Tibial artery (tissue), 4 donors: ENCODE measurements around the gene PRKCQ.

Source experiments
- DNase-seq, 2 donors: peaks; one replicate each; pipeline ENCODE4 v3.0.0-alpha.2; 2019
- H3K27ac ChIP-seq, 2 donors: fragments of 200-600 bp; sonication (generic) in 1 of 2; 1 replicate in 1 of 2; 2 replicates in 1 of 2; pipeline ENCODE4 v1.5.1; 2018 to 2019; ENCODE audit warnings: mild to moderate bottlenecking in 1 of 2
- H3K27me3 ChIP-seq, 2 donors: fragments of 200-600 bp; sonication (generic) in 1 of 2; one replicate each; pipeline versions ENCODE4 v1.5.1 to v1.6.0; 2016 to 2019
- H3K36me3 ChIP-seq, 3 donors: fragments of 200-600 bp; sonication (generic) in 2 of 3; one replicate each; pipeline ENCODE4 v1.5.1; 2016 to 2019; ENCODE audit warnings: mild to moderate bottlenecking in 2 of 3
- H3K4me1 ChIP-seq, 4 donors: fragments of 200-600 bp; sonication (generic) in 2 of 4; 1 replicate in 3 of 4; 2 replicates in 1 of 4; pipeline ENCODE4 v1.5.1; 2016 to 2019
- H3K4me3 ChIP-seq, 2 donors: fragments of 200-600 bp; sonication (generic) in 1 of 2; 1 replicate in 1 of 2; 2 replicates in 1 of 2; pipeline ENCODE4 v1.5.1; 2018 to 2019; ENCODE audit warnings: mild to moderate bottlenecking in 2 of 2
- H3K9me3 ChIP-seq, 3 donors: fragments of 200-600 bp; sonication (generic) in 1 of 3; one replicate each; pipeline ENCODE4 v1.5.1; 2016 to 2019
- CTCF ChIP-seq, 2 experiments: fragments of 200-600 bp in 1 of 2; fragments of 450-650 bp in 1 of 2; IDR thresholded peaks; one replicate each; pipeline ENCODE4 v1.5.1; 2017 to 2019; ENCODE audit warnings: antibody characterized with exemption in 2 of 2, mild to moderate bottlenecking in 1 of 2, moderate library complexity in 1 of 2
- intact Hi-C: fragments of 100-400 bp; cut with DNase I; formaldehyde crosslinking; loops from one replicate; pipeline ENCODE4 v1.15.0; 2023; ENCODE audit warnings: low total_unique reads

Gene PRKCQ

GRCh38 chr10:6511347-6511746 lies 68.7 kb downstream of the PRKCQ start:
- Histone ChIP-seq H3K27me3 (no peaks in the 10 kb centered on the region), H3K9me3 (no peaks in the 10 kb centered on the region), H3K27ac (no peak overlapping the region), H3K36me3 (no peaks in the 10 kb centered on the region), H3K4me1 (no peaks in the 10 kb centered on the region), H3K4me3 (no peak overlapping the region)
- no peak for TF ChIP-seq CTCF (IDR thresholded peaks at IDR 0.05)
- intact Hi-C loops: no loop called here
- DNase-seq: no peak

- DNase-seq: no peak
- H3K27me3 ChIP-seq: no peaks in the 10 kb centered on the region
- intact Hi-C loops: no loop called here
Measured at GRCh38 chr10:6507311-6507710, 72.8 kb downstream of the PRKCQ start.

GRCh38 chr10:6505300-6505699 lies 74.8 kb downstream of the PRKCQ start:
- Histone ChIP-seq H3K4me1 (no peaks in the 10 kb centered on the region), H3K9me3 (no peaks in the 10 kb centered on the region)
- no peak for TF ChIP-seq CTCF (IDR thresholded peaks at IDR 0.05)

More at GRCh38 chr10:6507311-6507710, 72.8 kb downstream of the PRKCQ start:
- no peaks in the 10 kb centered on the region for H3K36me3 ChIP-seq
- no peak overlapping the region for H3K27ac ChIP-seq
- TF ChIP-seq CTCF (IDR thresholded peaks at IDR 0.05): no peak
- no peak overlapping the region for H3K4me3 ChIP-seq
- H3K4me1 ChIP-seq: no peaks in the 10 kb centered on the region
- no peaks in the 10 kb centered on the region for H3K9me3 ChIP-seq

GRCh38 chr10:6504296-6504695 lies 75.8 kb downstream of the PRKCQ start:
- intact Hi-C loops: no loop called here
- TF ChIP-seq CTCF (IDR thresholded peaks at IDR 0.05): no peak

More at GRCh38 chr10:6505300-6505699, 74.8 kb downstream of the PRKCQ start:
- H3K27me3 ChIP-seq: no peaks in the 10 kb centered on the region
- no peaks in the 10 kb centered on the region for H3K36me3 ChIP-seq
- H3K4me3 ChIP-seq: no peak overlapping the region
- DNase-seq: no peak
- H3K27ac ChIP-seq: no peak overlapping the region
- intact Hi-C loops: no loop called here

GRCh38 chr10:6503171-6503570 lies 76.9 kb downstream of the PRKCQ start:
- Histone ChIP-seq H3K4me1 (no peaks in the 10 kb centered on the region), H3K4me3 (no peak overlapping the region), H3K27me3 (no peaks in the 10 kb centered on the region), H3K27ac (no peak overlapping the region), H3K9me3 (no peaks in the 10 kb centered on the region), H3K36me3 (no peaks in the 10 kb centered on the region)
- no peak for TF ChIP-seq CTCF (IDR thresholded peaks at IDR 0.05)
- DNase-seq: no peak
- intact Hi-C loops: no loop called here

More at GRCh38 chr10:6504296-6504695, 75.8 kb downstream of the PRKCQ start:
- Histone ChIP-seq H3K36me3 (no peaks in the 10 kb centered on the region), H3K4me1 (no peaks in the 10 kb centered on the region), H3K9me3 (no peaks in the 10 kb centered on the region), H3K27ac (no peak overlapping the region), H3K4me3 (no peak overlapping the region), H3K27me3 (no peaks in the 10 kb centered on the region)
- DNase-seq: no peak

- TF ChIP-seq CTCF (IDR thresholded peaks at IDR 0.05): no peak
- Histone ChIP-seq H3K4me3 (no peak overlapping the region), H3K27me3 (no peaks in the 10 kb centered on the region), H3K27ac (no peak overlapping the region), H3K9me3 (no peaks in the 10 kb centered on the region), H3K36me3 (no peaks in the 10 kb centered on the region), H3K4me1 (no peaks in the 10 kb centered on the region)
- intact Hi-C loops: no loop called here
- no peak for DNase-seq
Measured at GRCh38 chr10:6501931-6502330, 78.1 kb downstream of the PRKCQ start.
